ENCODE measurements around the gene RACGAP1.

GRCh38 chr12:50003595-50003994 is 21.7 kb downstream of the RACGAP1 start:
- TF ChIP-seq POLR2A (IDR thresholded peaks at IDR 0.05; ENCODE audit: low read length) (no peak), GATA1 (IDR thresholded peaks at IDR 0.05; ENCODE audit: low read depth, low read length) (no peak)
